ENCODE measurements around the gene PARVG. TPM values are rescaled to one million over a fixed set of nuclear protein-coding genes. Genes with fewer than 3 reads are reported as not detected.

The PARVG gene
- total RNA-seq, 2 donors from 2014 or later, result 9.8 to 14.7 TPM

DNA sequence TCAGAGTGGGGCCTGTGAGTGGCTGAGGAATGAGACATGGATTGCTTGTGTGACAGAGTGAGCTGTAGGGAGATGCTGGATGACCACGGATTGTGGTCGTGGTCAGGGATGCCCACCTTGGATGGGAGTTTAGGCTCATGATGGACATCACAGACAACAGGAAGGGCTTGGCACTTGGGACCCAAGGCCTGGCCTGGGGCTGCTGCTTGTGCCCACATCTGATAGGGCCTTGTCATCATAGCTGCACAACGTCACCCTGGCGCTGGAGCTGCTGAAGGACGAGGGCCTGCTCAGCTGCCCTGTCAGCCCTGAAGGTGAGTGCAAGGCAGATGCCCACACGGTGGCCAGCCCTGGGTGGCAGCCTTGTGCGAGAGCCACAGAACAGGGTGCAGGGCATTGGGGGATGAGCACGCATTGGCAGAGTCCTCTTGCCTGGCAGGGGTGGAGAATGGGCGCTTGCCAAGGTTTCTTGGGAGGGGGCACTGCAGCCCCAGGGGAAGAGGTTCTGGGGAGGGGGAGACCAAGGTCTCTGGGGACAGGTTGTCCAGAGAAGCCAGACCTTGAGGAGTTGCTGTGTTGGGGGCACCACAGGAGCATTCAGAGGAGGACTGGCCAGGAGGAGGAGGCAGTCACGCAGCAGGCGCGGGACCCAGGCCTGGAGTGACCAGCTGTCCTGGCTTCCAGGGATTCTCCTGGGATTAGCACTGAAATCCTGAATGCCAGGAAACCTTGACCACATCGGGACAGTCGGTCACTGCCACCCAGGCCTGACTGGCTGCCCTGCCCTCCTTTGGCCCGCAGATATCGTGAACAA lies 25.0 kb downstream of the PARVG start:
- intact Hi-C loops (cut with DNase I), result no loop called here
- peak; percentile 68 for DNase-seq (ENCODE audit: low spot score)

DNA sequence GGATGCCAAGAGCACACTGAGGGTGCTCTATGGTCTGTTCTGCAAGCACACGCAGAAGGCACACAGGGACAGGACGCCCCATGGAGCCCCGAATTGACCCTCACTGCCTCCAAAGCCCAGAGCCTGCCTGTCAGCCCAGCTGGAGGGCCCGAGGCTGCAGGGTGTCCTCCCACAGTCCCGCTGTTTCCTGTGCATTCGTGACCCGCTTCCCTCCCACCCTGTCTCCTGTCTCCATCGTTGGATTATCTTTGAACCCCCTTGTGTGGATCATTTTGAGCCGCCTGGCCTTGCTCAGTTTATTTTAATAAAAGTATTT lies 25.6 kb downstream of the PARVG start:
- intact Hi-C loops (cut with DNase I), result no loop called here
- peak; percentile 51 for DNase-seq (ENCODE audit: low spot score)

DNA sequence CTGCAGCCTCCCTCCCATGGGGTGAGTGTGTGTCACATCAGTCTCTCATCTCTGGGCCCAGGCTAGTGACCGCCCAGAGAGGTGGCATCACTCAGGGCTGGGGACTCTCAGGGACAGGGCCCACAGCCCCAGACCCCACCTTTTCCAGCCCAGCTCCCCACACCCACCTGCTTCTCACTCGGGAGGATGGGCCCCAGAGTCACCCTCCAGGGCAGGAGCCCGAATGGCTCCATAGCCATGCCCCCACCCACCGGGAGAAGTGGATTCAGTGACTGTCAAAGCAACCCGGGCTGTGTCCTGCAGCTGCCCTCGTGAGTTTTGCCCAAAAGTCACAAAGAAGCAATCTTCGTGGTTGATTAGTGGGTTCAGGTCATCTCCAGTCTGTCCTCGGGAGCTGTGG lies 26.0 kb downstream of the PARVG start:
- intact Hi-C loops (cut with DNase I), result no loop called here
- DNase-seq (ENCODE audit: low spot score), result peak; percentile 72

DNA sequence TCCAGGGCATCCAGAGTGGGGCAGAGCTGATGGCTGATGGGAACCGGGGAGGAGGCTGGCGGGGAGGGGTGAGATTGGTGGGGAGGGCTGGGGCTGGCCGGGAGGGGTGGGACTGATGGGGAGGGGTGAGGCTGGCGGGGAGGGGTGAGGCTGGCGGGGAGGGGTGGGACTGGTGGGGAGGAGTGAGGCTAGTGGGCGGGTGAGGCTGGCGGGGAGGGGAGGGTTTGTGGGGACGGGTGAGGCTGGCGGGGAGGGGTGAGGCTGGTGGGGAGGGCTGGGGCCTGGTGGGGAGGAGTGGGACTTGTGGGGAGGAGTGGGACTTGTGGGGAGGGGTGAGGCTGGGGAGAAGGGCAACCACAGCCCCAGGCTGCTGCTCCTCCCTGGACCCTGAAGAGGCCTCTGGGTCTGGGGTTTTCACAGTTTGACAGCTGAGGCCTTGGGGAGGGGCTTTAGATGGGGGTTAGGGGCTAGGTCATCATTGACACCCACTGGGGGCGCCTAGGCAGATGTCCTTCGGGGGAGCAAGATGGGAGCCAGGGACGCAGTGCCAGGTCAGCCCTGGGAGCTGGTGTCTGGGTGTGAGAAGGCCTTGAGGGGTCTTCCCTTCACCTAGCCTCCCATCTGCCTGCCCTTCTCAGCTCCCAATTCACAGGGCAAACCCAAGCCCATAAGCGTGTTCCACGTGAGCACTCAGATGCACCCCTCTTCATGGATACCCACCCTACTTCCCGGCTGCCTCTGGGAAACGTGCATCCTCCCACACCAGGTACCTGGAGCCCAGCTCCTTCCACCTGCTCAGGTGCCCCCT lies 26.7 kb downstream of the PARVG start:
- intact Hi-C loops (cut with DNase I), result no loop called here
- peak; percentile 62 for DNase-seq (ENCODE audit: low spot score)

DNA sequence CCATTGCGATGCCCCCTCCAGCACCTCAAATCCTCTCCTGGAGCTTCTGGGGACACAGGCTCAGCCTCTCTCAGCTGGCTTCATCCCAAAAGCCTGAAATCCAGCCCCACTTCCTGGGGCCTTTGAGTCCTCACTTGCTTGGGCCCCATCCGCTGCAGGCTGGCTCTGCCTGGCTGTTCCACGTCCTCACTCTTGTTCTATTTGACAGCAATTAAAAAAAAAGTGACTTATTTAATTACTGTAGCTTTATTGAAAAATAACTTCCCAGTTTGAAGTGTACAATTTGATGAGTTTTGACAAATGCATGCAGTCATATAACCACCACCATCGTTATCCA lies 27.2 kb downstream of the PARVG start:
- intact Hi-C loops (cut with DNase I), result no loop called here
- DNase-seq (ENCODE audit: low spot score), result peak; percentile 68

DNA sequence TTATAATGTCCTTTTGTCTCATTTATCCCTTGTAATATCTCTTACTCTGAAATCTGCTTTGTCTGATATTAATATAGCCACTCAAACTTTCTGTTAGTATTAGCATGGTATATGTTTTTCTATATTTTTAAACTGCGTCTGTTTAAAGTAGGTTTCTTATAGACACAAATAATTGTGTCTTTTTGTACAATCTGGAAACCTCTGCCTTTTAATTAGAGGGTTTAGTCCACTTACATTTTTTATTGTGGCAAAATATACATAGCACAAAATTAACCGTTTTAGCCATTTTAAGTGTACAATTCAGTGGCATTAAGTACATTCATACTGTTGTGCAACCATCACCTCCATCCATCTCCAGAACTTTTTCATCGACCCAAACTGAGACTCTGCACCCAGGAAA lies 28.6 kb downstream of the PARVG start:
- no peak for DNase-seq (ENCODE audit: low spot score)
- intact Hi-C loops (cut with DNase I), result no loop called here

DNA sequence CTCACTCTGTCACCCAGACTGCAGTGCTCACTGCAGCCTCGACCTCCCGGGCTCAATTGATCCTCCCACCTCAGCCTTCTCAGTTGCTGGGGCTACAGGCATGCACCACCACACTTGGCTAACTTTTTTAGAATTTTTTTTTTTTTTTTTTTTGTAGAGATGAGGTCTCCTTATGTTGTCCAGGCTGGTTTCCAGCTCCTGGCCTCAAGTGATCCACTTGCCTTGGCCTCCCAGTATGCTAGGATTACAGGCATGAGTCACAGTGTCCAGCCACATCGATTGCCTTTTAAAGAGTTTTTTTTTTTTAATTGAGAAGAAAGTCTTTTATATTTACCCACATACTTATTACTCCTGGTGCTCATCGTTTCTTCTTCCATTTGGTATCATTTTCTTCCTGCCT lies 30.0 kb downstream of the PARVG start:
- DNase-seq (ENCODE audit: low spot score), result peak; percentile 44
- intact Hi-C loops (cut with DNase I), result no loop called here

DNA sequence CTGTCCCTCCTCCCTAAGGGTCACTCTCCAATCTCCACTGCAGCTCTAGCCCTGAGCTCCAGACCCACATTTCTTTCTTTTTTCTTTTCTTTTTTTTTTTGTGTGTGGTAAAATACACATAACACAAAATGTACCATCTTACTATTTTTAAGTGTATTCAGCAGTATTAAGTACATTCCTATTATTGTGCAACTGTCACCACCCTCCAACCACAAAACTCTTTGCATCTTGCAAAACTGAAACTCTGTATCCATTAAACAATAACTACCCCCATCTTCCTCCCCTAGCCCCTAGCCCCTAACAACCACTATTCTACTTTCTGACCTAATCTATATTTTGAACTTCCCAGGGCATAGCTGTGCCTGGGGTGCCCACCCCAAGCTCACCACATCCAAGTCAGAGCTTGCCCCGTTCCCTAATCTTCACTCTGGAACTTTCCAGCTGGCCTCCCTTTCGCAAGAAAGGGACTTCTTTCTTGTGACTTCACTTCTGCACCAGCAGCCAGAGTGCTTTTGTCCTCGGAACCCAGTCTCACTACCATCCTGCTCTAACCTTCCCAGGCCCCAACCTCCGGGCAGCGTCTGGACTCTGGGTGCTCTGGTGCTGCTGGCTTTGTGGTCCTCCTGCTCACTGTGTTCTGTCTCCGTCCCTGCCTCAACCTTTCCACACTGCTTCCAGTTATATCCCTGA lies 30.7 kb downstream of the PARVG start:
- intact Hi-C loops (cut with DNase I), result no loop called here
- peak; percentile 46 for DNase-seq (ENCODE audit: low spot score)

DNA sequence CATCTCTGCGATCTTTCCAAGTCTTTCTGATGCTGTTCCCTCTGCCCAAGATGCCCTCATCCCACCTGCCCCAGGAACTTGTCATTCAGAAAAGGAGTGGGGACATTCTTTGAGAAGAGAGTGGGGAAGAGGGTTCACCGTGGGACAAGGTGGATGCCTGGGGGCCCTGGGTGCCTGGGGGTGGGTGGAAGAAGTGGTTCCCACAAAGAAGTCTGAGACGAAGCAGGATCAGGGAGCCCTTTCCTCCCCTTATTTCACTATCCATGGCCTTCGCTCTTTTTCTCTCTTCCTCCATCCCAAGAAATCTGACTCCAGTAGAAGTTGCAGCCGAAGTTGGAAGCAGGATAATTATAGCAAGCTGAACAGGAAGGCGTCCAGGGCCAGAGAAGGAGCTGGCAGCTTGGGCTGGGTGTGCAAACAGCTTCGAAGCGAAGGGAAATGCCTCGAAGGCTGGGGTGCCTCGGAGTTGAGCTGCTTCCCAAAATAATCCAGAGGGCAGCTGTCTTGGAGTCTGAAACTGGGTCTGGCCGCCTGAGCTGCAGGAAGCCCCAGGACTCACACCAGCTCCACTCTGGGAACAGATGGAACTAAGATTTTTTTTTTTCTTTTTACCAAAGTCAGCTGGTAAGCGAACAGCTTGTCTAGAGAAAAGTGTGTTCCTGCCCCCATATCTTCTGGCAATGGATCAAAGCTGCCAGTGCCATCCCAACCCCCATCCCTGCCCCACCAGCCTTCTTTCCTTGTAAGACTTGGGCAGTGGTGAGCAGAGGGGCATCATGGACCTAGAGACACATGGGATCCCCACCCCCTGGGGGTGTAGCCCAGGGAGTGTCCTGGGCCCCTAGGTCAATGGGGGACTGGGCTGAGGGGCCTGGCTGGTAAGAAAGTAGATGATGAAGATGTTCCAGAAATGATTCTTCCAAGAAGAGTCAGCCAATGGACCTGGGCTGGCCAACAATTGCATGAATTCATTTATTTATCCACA lies 31.5 kb downstream of the PARVG start:
- DNase-seq (ENCODE audit: low spot score), result peak; percentile 84
- intact Hi-C loops (cut with DNase I), result no loop called here

DNA sequence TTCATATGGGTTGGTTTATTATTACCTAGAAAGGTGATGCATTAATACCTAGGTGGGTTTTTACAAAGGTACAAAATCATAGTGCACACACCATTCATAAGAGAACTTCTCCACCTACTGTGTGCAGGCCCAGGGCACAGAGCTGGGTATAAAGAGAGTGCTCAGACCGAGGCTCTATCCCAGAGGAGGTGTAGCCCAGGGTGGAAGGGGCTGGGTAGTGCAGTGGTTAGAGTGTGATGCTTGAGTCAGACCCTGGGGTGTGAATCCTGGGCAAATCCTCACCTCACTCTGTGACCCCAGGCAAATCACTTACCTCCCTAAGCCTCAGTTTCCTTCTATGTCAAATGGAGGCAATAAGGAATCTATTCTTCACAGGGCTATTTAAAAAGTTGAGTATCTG lies 32.2 kb downstream of the PARVG start:
- intact Hi-C loops (cut with DNase I), result no loop called here

DNA sequence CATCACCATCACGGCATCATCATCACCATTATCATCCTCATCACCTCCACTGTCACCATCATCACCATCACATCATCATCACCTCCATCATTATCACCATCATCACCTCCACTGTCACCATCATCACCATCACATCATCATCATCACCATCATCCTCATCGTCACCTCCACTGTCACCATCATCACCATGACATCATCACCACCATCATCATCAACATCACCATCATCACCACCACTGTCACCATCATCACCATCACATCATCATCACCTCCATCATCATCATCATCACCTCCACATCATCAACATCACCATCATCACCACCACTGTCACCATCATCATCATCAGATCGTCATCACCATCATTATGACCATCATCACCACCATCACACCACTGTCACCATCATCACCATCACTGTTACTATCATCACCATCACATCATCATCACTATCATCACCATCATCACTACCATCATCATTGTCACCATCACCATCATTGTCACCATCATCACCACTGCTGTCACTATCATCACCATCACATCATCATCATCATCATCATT lies 32.8 kb downstream of the PARVG start:
- intact Hi-C loops (cut with DNase I), result no loop called here
- DNase-seq (ENCODE audit: low spot score), result no peak

More for the DNA sequence above, 32.2 kb downstream of the PARVG start:
- no peak for DNase-seq (ENCODE audit: low spot score)

DNA sequence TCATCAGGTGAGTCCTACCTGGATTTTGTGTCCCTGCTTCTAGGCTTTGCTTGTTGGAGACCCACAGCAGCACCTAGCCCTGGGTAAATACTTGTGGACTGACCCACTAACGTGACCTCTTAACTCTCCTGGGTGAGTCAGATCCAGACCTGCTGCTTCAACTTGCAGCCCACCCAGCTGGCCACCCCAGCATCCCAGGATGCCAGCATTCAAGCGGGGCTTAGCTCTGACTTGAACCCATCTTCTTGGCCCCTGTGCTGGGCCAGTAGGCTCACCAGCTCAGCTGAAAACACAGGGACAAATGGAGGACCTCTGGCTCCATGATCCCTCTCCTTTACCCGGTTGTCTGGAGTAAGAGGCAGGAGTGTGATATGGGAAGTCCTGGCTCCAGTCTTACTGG lies 33.5 kb downstream of the PARVG start:
- intact Hi-C loops (cut with DNase I), result no loop called here
- DNase-seq (ENCODE audit: low spot score), result no peak

DNA sequence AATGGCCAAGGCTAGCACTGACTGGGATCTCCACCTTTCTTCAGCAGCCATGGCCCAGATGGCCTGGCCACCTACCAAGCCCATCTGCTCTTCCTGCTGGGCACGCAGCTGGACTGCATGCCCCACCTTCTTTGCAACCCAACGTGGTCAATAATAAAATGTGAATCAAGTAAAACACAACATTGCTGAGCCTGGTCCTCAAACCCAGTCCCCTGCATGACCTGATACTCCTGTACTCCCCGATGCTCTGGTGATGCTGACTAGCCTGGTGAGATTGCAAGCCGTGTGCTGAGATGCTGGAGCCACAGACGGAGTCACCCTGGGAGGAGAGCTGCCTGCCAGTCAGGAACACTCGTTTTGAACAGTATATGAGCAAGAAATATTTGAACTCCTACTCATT lies 34.0 kb downstream of the PARVG start:
- intact Hi-C loops (cut with DNase I), result no loop called here
- no peak for DNase-seq (ENCODE audit: low spot score)

DNA sequence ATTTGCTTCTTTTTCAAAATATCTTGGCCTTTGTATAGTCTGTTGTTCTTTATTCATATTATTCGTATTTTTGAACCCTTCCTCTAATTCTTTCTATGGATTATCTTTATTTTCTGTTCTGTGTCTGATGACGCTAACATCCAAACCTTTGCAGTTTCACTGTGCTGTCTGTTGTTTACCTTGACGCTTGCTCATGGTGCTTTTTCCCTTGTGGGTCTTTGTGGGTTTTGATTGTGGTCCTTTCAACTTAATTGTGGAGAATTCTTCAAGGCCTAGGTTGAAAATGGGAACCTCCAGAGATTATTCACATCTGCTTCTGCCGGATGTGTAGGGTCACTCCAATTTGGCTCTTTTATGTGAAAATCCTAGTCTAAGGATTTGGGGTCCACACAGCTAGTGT lies 34.6 kb downstream of the PARVG start:
- intact Hi-C loops (cut with DNase I), result no loop called here
- no peak for DNase-seq (ENCODE audit: low spot score)

DNA sequence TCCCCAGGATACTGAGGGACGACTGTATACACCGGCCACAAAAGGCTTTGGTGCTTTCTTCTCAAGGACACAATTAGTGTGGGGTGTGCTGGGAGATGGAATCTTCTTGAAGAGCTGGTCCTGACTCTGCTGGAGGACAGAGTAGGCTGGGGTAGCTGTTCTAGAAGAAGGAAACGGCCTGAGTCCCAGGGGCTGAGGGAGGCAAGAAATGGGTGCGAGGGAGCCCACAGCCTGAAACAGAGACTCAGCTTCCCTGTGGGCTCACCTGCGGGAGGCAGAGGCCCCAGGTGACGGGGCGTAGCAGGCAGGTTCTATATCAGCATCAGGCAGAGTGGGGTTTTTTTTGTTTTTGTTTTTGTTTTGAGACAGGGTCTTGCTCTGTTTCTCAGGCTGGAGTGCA lies 36.6 kb downstream of the PARVG start:
- no peak for DNase-seq (ENCODE audit: low spot score)
- intact Hi-C loops (cut with DNase I), result no loop called here

DNA sequence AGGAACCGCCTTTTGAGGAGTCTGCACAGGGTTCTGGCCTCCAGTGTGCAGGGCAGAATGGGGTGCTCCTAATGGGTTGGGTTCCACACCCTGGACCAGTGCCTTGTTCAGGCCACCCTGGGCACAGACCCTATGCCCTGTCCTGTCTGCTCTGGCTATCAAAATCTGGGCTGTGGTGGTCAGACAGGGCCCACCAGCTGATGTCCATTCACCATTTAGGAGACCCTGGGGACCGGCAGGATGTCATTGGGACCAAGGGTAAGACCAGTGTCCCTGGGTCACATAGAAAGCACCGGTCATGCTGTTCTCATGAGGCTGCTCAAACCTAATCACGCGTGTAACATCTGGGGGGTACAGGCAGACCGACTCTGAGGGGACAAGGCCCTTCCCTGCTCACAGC lies 37.3 kb downstream of the PARVG start:
- DNase-seq (ENCODE audit: low spot score), result no peak
- intact Hi-C loops (cut with DNase I), result no loop called here

DNA sequence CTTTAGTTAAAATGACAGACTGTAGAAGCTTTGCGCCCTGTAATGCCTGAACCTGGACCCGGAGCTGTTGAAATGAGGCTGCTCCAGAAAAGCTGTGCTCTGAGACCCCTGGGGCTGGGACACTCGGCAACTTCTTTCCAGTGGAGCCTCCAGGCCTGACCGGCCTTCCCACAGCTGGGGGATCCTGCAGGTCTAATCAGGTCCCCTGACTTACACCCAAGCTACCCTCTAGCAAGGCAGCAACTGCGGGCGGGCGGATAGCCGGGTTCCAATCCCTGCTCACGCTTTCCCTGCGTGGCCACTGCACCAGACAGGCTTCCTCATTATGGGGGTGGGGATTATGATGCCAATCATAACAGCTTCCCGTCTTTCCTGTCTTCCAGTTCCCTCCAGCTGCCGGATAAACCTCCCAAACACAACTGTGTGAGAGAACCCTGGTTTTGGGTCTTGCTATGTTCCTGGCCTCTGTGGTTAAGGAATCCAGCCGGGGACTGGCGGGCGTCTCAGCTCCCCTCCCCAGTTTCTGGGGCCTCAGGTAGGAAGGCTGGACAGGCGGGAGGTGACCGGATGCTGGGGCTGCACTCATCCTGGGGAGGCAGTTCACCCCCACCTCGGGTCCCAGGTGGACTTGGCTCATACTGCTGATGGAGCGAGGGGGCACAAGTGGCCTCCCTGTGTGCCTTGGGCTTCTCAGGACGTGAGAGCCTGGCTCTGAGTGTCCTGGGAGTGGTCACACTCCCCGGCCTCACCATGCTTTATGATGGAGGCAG lies 38.6 kb downstream of the PARVG start:
- intact Hi-C loops (cut with DNase I), result no loop called here
- DNase-seq (ENCODE audit: low spot score), result peak; percentile 67

All from posterior vena cava (tissue), 2 donors.